Measurements from ENCODE around the gene TPI1. TPM values are rescaled to one million over a fixed set of nuclear protein-coding genes. Genes with fewer than 3 reads are reported as not detected.
"Not testable (repeated sequence)": the region's sequence is repeated elsewhere in the genome, so short reads cannot be mapped to it uniquely, and the experiment has no call there.

Gene TPI1
- total and polyA plus RNA-seq, 9 donors = 136 to 594 (median 295) TPM

DNA sequence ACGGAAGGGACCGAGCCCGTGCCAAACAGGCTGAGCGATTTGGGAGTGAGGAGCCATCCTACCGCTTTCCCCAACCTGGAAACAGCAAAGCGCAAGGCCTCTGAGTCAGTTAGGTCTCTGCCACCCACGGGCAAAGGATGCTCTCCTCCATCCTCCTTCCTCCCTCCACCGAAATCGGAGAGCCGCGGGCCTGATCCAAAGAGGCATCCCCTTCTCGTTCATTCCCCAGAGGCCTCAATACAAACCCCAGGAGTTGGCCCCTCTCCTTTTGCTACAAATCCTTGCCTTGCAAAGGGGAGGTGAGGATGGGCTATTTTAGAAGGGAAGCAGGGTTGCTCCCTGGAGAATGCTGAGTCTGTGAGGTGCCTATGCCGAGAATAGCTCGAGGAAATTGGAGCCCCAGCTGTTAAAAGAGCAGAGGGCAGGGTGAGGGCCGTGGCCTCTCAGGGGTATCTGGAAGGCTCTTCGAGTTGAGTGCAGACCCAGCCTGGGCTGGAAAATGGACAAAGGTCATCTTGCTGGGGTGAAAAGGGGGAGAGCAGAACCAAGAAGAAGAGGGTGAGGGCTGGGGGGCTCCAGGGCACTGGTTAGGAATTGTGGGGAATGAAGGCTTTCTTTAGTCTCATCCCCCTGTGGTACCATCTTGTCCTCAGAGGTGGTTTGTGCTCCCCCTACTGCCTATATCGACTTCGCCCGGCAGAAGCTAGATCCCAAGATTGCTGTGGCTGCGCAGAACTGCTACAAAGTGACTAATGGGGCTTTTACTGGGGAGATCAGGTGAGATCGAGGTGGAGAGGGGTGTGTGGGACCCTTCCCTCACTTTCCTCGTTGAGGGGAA lies 1.1 kb downstream of the TPI1 start:
- Histone ChIP-seq H3K27ac (peak overlapping the region; percentile 73 to 90), H3K4me3 (peak overlapping the region; percentile 83), H3K4me1 (ENCODE audit: insufficient read depth) (no peaks in the 10 kb centered on the region), H3K36me3 (no peaks in the 10 kb centered on the region), H3K9me3 (no peaks in the 10 kb centered on the region), H3K27me3 (no peaks in the 10 kb centered on the region)
- TF ChIP-seq, protein P1, sequence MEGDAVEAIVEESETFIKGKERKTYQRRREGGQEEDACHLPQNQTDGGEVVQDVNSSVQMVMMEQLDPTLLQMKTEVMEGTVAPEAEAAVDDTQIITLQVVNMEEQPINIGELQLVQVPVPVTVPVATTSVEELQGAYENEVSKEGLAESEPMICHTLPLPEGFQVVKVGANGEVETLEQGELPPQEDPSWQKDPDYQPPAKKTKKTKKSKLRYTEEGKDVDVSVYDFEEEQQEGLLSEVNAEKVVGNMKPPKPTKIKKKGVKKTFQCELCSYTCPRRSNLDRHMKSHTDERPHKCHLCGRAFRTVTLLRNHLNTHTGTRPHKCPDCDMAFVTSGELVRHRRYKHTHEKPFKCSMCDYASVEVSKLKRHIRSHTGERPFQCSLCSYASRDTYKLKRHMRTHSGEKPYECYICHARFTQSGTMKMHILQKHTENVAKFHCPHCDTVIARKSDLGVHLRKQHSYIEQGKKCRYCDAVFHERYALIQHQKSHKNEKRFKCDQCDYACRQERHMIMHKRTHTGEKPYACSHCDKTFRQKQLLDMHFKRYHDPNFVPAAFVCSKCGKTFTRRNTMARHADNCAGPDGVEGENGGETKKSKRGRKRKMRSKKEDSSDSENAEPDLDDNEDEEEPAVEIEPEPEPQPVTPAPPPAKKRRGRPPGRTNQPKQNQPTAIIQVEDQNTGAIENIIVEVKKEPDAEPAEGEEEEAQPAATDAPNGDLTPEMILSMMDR (IDR thresholded peaks at IDR 0.05) = no peak
- no peak for DNase-seq
- WGBS, 3 donors = 6 to 9% (median 7%) methylated on average over 22 of the region's 22 CpGs
- intact Hi-C loops (cut with DNase I) = loop anchor here (5.0 to 10.0 kb wide), 2 partner anchors 96 to 99 kb away; no protein-coding TSS in a partner anchor

DNA sequence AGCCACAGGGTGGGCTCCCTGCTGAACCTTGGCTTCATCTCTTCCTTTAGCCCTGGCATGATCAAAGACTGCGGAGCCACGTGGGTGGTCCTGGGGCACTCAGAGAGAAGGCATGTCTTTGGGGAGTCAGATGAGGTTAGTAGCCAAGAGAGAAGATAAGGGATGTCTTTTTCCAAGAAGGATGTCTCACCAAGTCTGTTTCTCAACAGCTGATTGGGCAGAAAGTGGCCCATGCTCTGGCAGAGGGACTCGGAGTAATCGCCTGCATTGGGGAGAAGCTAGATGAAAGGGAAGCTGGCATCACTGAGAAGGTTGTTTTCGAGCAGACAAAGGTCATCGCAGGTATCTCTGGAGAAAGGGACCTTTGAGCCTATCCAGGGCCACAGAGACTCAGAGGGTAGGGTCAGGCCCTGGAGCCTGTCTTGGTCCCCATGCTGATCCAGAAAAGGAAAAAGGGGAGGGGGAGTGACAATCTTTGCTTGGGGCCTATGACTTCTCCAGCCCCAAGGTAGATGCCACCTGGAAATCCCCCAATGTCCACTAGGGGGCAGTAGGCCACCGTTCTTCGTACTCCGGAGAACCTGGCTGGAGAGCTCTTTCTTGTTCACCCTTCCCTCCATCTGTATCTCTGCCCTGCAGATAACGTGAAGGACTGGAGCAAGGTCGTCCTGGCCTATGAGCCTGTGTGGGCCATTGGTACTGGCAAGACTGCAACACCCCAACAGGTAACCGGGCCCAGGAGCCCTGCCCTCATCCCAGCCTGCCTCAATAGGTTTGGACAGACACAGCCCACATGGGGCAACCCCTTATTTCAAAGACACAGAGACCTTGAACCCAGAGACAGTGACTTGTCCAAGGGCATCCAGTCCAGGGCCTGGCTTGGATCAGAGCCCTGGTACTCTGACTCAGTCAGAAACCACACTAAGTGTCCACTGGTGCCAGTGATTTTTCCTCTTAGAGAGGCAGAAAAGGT lies 2.0 kb downstream of the TPI1 start:
- 16 to 22% (median 20%) methylated on average over 12 of the region's 12 CpGs for WGBS, 3 donors
- no peaks in the 10 kb centered on the region for H3K9me3 ChIP-seq
- DNase-seq = peak; percentile 70 to 88 (median 83)
- H3K27ac ChIP-seq = no peak overlapping the region
- H3K27me3 ChIP-seq = no peaks in the 10 kb centered on the region
- intact Hi-C loops (cut with DNase I) = loop anchor here (5.0 to 10.0 kb wide), 3 partner anchors 58 to 98 kb away; partner anchors contain the start of gene ATN1 (in 1 of the 4)
- TF ChIP-seq, protein P1 (IDR thresholded peaks at IDR 0.05) = peak; percentile 82 to 87 (median 85)
- TF ChIP-seq POLR2A (IDR thresholded peaks at IDR 0.05) (peak; percentile 13), EP300 (IDR thresholded peaks at IDR 0.05) (no peak)
- no peaks in the 10 kb centered on the region for H3K36me3 ChIP-seq
- peak overlapping the region; percentile 83 for H3K4me3 ChIP-seq
- no peaks in the 10 kb centered on the region for H3K4me1 ChIP-seq (ENCODE audit: insufficient read depth)

DNA sequence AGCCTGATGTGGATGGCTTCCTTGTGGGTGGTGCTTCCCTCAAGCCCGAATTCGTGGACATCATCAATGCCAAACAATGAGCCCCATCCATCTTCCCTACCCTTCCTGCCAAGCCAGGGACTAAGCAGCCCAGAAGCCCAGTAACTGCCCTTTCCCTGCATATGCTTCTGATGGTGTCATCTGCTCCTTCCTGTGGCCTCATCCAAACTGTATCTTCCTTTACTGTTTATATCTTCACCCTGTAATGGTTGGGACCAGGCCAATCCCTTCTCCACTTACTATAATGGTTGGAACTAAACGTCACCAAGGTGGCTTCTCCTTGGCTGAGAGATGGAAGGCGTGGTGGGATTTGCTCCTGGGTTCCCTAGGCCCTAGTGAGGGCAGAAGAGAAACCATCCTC lies 3.0 kb downstream of the TPI1 start:
- H3K27me3 ChIP-seq; H3K9me3 ChIP-seq; H3K36me3 ChIP-seq; H3K4me3 ChIP-seq; H3K4me1 ChIP-seq (ENCODE audit: insufficient read depth); H3K27ac ChIP-seq; DNase-seq: not testable (repeated sequence)
- 53 to 61% (median 53%) methylated on average over 4 of the region's 4 CpGs for WGBS, 3 donors
- intact Hi-C loops (cut with DNase I) = loop anchor here in 1 of 4 donors (5.0 kb wide), 1 partner anchor 57 kb away; the partner anchor contains the start of gene ATN1

DNA sequence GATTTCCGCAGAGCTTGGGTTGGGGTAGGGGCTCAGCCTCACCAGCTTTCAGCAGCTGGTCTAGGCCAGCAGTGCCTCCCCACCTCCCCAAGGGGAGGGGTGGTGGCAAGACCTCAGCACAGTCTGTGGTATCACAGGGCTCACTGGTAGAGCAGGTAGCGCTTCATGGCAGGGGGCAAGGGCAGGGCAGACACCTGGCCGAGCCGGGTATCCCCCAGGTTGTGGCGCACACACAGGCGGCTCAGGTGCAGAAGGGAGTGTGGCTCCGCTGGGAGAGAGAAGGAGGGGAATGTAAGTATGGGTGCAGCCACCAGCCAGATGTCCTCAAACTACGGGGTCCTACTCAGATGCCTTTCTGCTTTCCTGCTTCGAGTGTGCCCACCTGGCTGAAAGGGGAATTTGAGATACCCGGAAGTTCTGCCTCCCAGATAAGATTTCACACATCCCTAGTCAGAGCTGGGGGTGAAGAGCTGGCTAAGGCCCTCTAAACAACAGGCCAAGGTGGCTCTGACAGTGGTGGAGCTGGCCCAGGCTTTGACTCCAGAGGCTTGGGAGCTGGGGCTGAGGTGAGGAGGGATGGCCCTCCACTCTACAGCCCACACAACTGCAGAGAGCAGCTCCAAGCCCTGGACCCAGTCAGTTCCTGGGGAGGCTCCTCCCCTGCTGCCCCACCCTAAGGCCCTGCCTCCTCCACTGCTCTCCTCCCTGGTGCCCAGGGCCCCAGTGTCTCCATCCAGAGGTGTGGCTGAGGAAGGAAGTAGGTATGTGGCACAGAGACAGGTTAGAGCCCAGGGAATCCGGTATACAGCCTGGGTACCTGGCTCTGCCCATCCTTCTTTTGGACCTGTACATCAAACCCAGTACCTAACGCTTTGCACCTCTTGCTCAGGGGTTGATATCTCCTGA lies 4.0 kb downstream of the TPI1 start:
- no peaks in the 10 kb centered on the region for H3K27me3 ChIP-seq
- no peaks in the 10 kb centered on the region for H3K4me1 ChIP-seq (ENCODE audit: insufficient read depth)
- H3K36me3 ChIP-seq = no peaks in the 10 kb centered on the region
- WGBS, 3 donors = 65 to 68% (median 67%) methylated on average over 11 to 12 of the region's 12 CpGs
- no peak for TF ChIP-seq POLR2A (IDR thresholded peaks at IDR 0.05)
- no peak overlapping the region for H3K4me3 ChIP-seq
- no peaks in the 10 kb centered on the region for H3K9me3 ChIP-seq
- H3K27ac ChIP-seq = no peak overlapping the region
- no peak for DNase-seq
- intact Hi-C loops (cut with DNase I) = loop anchor here in 1 of 4 donors (5.0 kb wide), 1 partner anchor 56 kb away; the partner anchor contains the start of gene ATN1
